SK-N-SH (cell line): ENCODE measurements around the gene DGKD. TPM values are rescaled to one million over a fixed set of nuclear protein-coding genes. Genes with fewer than 3 reads are reported as not detected.

ENCODE experiments used
- CTCF ChIA-PET: fragments of 300-600, 350-600 bp; formaldehyde crosslinking; extraction: SDS; loops from one replicate; lab custom pipeline; 2021; lab: Yijun Ruan, JAX
- POLR2A ChIA-PET: fragments of 350-600 bp; sonication (Branson Sonifier 250); formaldehyde crosslinking; extraction: SDS; loops from one replicate; lab custom pipeline; 2020; ENCODE audit warnings: antibody characterized with exemption, inconsistent platforms; lab: Yijun Ruan, JAX
- DNase-seq: peaks from one replicate; pipeline ENCODE4 v3.0.0; 2012
- H2AFZ ChIP-seq: fragments of 200-600 bp; sonication (generic); 2 replicates; pipeline ENCODE4 v1.8.1; 2016; ENCODE audit warnings: antibody characterized with exemption, mild to moderate bottlenecking, low read depth
- H3F3A ChIP-seq: fragments of 200-600 bp; sonication (generic); replicated peaks from 2 replicates; pipeline ENCODE3; 2016; ENCODE audit warnings: antibody characterized with exemption, mild to moderate bottlenecking; ENCODE audit not compliant: insufficient read depth
- H3K27ac ChIP-seq, 2 experiments: fragments of 200-500 bp in 1 of 2; fragments of 200-600 bp in 1 of 2; sonication (Bioruptor generic) in 1 of 2; sonication (generic), shearing (Covaris generic) in 1 of 2; 2 replicates each; pipeline versions ENCODE4 v1.5.1 to v1.6.1; 2014 to 2016; ENCODE audit warnings: low read depth in 2 of 2, inconsistent platforms in 1 of 2, low read length in 1 of 2, mild to moderate bottlenecking in 1 of 2, mixed read lengths in 1 of 2
- H3K27me3 ChIP-seq: fragments of 200-600 bp; sonication (generic), shearing (Covaris generic); 2 replicates; pipeline ENCODE4 v1.6.1; 2016; ENCODE audit warnings: mixed run types; ENCODE audit not compliant: insufficient read depth
- H3K36me3 ChIP-seq, 2 experiments: fragments of 200-500 bp in 1 of 2; fragments of 200-600 bp in 1 of 2; sonication (Bioruptor generic) in 1 of 2; sonication (generic) in 1 of 2; replicated peaks in 1 of 2; 2 replicates each; pipeline versions ENCODE3 to v1.5.1; 2014 to 2016; ENCODE audit warnings: low read length in 1 of 2, mild to moderate bottlenecking in 1 of 2; ENCODE audit not compliant: insufficient read depth in 2 of 2, control insufficient read depth in 1 of 2
- H3K4me1 ChIP-seq, 2 experiments: fragments of 200-500 bp in 1 of 2; fragments of 200-600 bp in 1 of 2; sonication (Bioruptor generic) in 1 of 2; sonication (generic), shearing (Covaris generic) in 1 of 2; 2 replicates each; pipeline versions ENCODE4 v1.5.1 to v1.6.1; 2014 to 2016; ENCODE audit warnings: low read depth in 1 of 2, low read length in 1 of 2, mixed run types in 1 of 2; ENCODE audit not compliant: insufficient read depth in 2 of 2, control insufficient read depth in 1 of 2
- H3K4me2 ChIP-seq: fragments of 200-600 bp; sonication (generic), shearing (Covaris generic); 2 replicates; pipeline ENCODE4 v1.6.1; 2017; ENCODE audit warnings: mixed run types
- H3K4me3 ChIP-seq, 2 experiments: fragments of 200-500 bp in 1 of 2; fragments of 200-600 bp in 1 of 2; sonication (Bioruptor generic) in 1 of 2; sonication (generic), shearing (Covaris generic) in 1 of 2; 2 replicates each; pipeline versions ENCODE4 v1.5.1 to v1.8.1; 2014 to 2016; ENCODE audit warnings: low read depth in 2 of 2, inconsistent platforms in 1 of 2, low read length in 1 of 2, mild to moderate bottlenecking in 1 of 2, mixed read lengths in 1 of 2, moderate library complexity in 1 of 2
- H3K79me2 ChIP-seq: fragments of 200-600 bp; sonication (generic); 2 replicates; pipeline ENCODE4 v1.8.1; 2017; ENCODE audit warnings: mild to moderate bottlenecking; ENCODE audit not compliant: insufficient read depth
- H3K9ac ChIP-seq: fragments of 200-600 bp; sonication (generic); 2 replicates; pipeline ENCODE4 v1.6.1; 2017; ENCODE audit warnings: mixed run types
- H3K9me2 ChIP-seq: fragments of 200-600 bp; sonication (generic); 2 replicates; pipeline ENCODE4 v1.6.1; 2017; ENCODE audit warnings: mixed run types
- H3K9me3 ChIP-seq: fragments of 200-600 bp; sonication (generic); 2 replicates; pipeline ENCODE4 v1.6.1; 2017; ENCODE audit warnings: mixed run types, mild to moderate bottlenecking, moderate library complexity
- H4K20me1 ChIP-seq: fragments of 200-600 bp; sonication (generic); 2 replicates; pipeline ENCODE4 v1.6.1; 2017; ENCODE audit warnings: mild to moderate bottlenecking, mixed run types; ENCODE audit not compliant: insufficient read depth
- CTCF ChIP-seq: fragments of 200-600 bp; sonication (generic); IDR thresholded peaks from 2 replicates; pipeline ENCODE4 v1.6.1; 2017; ENCODE audit warnings: antibody characterized with exemption, mild to moderate bottlenecking, moderate library complexity
- ELF1 ChIP-seq: IDR thresholded peaks from 2 replicates; pipeline ENCODE4 v1.4.0; 2012
- EP300 ChIP-seq, 2 experiments: IDR thresholded peaks; 2 replicates each; pipeline versions ENCODE4 v1.4.0 to v1.6.1; 2012; ENCODE audit warnings: borderline replicate concordance in 1 of 2, low read depth in 1 of 2, low read length in 1 of 2
- FOSL2 ChIP-seq: IDR thresholded peaks from 2 replicates; pipeline ENCODE4 v1.4.0; 2012; ENCODE audit warnings: low read depth, mild to moderate bottlenecking, moderate library complexity, borderline replicate concordance
- FOXJ3 ChIP-seq: sonication (generic); formaldehyde crosslinking; IDR thresholded peaks from 2 replicates; pipeline ENCODE4 v1.5.1; 2020; ENCODE audit warnings: mild to moderate bottlenecking, missing genetic modification reagents
- FOXM1 ChIP-seq: IDR thresholded peaks from 2 replicates; pipeline ENCODE4 v1.4.0; 2012; ENCODE audit warnings: low read depth, mild to moderate bottlenecking
- GABPA ChIP-seq: IDR thresholded peaks from 2 replicates; pipeline ENCODE4 v1.4.0; 2012; ENCODE audit warnings: low read depth, mild to moderate bottlenecking
- GATA2 ChIP-seq: sonication (generic); formaldehyde crosslinking; IDR thresholded peaks from 2 replicates; pipeline ENCODE4 v1.5.0; 2020; ENCODE audit warnings: mild to moderate bottlenecking, missing genetic modification reagents
- IRF3 ChIP-seq: fragments of 150-350 bp; IDR thresholded peaks from 2 replicates; pipeline ENCODE4 v1.6.1; 2016; ENCODE audit warnings: mild to moderate bottlenecking, low read depth, low read length
- JUND ChIP-seq: IDR thresholded peaks from 2 replicates; pipeline ENCODE4 v1.4.0; 2012
- MXI1 ChIP-seq: IDR thresholded peaks from 2 replicates; pipeline ENCODE4 v1.6.1; 2012; ENCODE audit warnings: mild to moderate bottlenecking, low read depth, low read length, improper control_type of control experiment
- PBX3 ChIP-seq: IDR thresholded peaks from 2 replicates; pipeline ENCODE4; 2012
- RAD21 ChIP-seq: IDR thresholded peaks from 2 replicates; pipeline ENCODE4 v1.6.1; 2012; ENCODE audit warnings: mild to moderate bottlenecking, low read length
- RCOR1 ChIP-seq: fragments of 150-350 bp; IDR thresholded peaks from 2 replicates; pipeline ENCODE4 v1.6.1; 2017; ENCODE audit warnings: antibody characterized with exemption, low read length
- RFX5 ChIP-seq: IDR thresholded peaks from 2 replicates; pipeline ENCODE4 v1.6.1; 2012; ENCODE audit warnings: mild to moderate bottlenecking, improper control_type of control experiment, low read length
- SMC3 ChIP-seq: IDR thresholded peaks from 2 replicates; pipeline ENCODE4 v1.6.1; 2012; ENCODE audit warnings: low read depth, low read length, improper control_type of control experiment
- TCF12 ChIP-seq: IDR thresholded peaks from 2 replicates; pipeline ENCODE4 v1.4.0; 2012
- TEAD4 ChIP-seq: IDR thresholded peaks from 2 replicates; pipeline ENCODE4 v1.4.0; 2012; ENCODE audit warnings: mild to moderate bottlenecking, borderline replicate concordance; ENCODE audit not compliant: insufficient read depth
- USF1 ChIP-seq: IDR thresholded peaks from 2 replicates; pipeline ENCODE4 v1.4.0; 2012; ENCODE audit warnings: low read depth, borderline replicate concordance
- WGBS: methylation state at CpG from one replicate; pipeline ENCODE4 v1.1.6; 2017; ENCODE audit warnings: low lambda C conversion rate; 5-methylcytosine and 5-hydroxymethylcytosine counted together
- polyA plus RNA-seq, 3 experiments: library from polyadenylated mRNA; depleted of rRNA; stranded (reverse); fragments of >200 nt; gene quantifications; 2 replicates each; pipeline ENCODE4 v1.2.3, GENCODE V29; 2012

The DGKD gene
- polyA plus RNA-seq, 1 of the 3 experiments (the other 2 are of a cell fraction), result 21.7 TPM

GRCh38 chr2:233329489-233330135, 24.7 kb upstream of the DGKD start:
- no peak for DNase-seq
- H3K36me3 ChIP-seq, result no peaks in the 10 kb centered on the region
- no peak overlapping the region for H3K27ac ChIP-seq
- no peak overlapping the region for H3K4me2 ChIP-seq
- no peaks in the 10 kb centered on the region for H3K79me2 ChIP-seq
- H4K20me1 ChIP-seq, result no peaks in the 10 kb centered on the region
- 88% methylated on average over 5 of the region's 7 CpGs for WGBS
- H3K27me3 ChIP-seq, result no peaks in the 10 kb centered on the region
- H3K4me3 ChIP-seq, result no peak overlapping the region
- H3K9me3 ChIP-seq, result no peaks in the 10 kb centered on the region
- no peaks in the 10 kb centered on the region for H3F3A ChIP-seq
- ChIA-PET CTCF (no interaction called here), POLR2A (no interaction called here)
- peaks cover 0 to 7% of the 10 kb centered on the region in 2 experiments; a peak in 2 of 4 replicates for H3K4me1 ChIP-seq
- peak; percentile 14; the same call in 1 of the 2 replicates for TF ChIP-seq TCF12
- no peak for TF ChIP-seq EP300 (IDR thresholded peaks at IDR 0.05; ENCODE audit: borderline replicate concordance in 1 of 2, low read depth in 1 of 2, low read length in 1 of 2)
- no peak overlapping the region for H2AFZ ChIP-seq
- H3K9ac ChIP-seq, result no peak overlapping the region
- H3K9me2 ChIP-seq, result no peaks in the 10 kb centered on the region

- POLR2A ChIA-PET, result no interaction called here
- WGBS, result 91% methylated on average over 15 of the region's 15 CpGs
Measured at GRCh38 chr2:233331536-233331935, 22.8 kb upstream of the DGKD start.

More at GRCh38 chr2:233331536-233331935, 22.8 kb upstream of the DGKD start:
- Histone ChIP-seq H3F3A (no peaks in the 10 kb centered on the region), H3K27ac (no peak overlapping the region), H3K27me3 (no peaks in the 10 kb centered on the region), H3K79me2 (no peaks in the 10 kb centered on the region)
- TF ChIP-seq MXI1 (no peak), USF1 (no peak), GABPA (no peak), RAD21 (no peak), FOXJ3 (CRISPR knock-in tag) (no peak), SMC3 (no peak), ELF1 (no peak), FOXM1 (no peak), RCOR1 (no peak), TEAD4 (no peak), IRF3 (no peak), JUND (no peak), RFX5 (no peak), FOSL2 (no peak), CTCF (no peak), PBX3 (no peak), GATA2 (no peak)
- TF ChIP-seq, all 33 proteins: peak for 0
- Histone ChIP-seq H2AFZ (no peak overlapping the region), H3K4me1 (peaks cover 0 to 7% of the 10 kb centered on the region in 2 experiments; a peak in 2 of 4 replicates), H3K9me2 (no peaks in the 10 kb centered on the region), H3K9ac (no peak overlapping the region), H3K9me3 (no peaks in the 10 kb centered on the region), H3K36me3 (no peaks in the 10 kb centered on the region), H4K20me1 (no peaks in the 10 kb centered on the region), H3K4me3 (no peak overlapping the region), H3K4me2 (no peak overlapping the region)
- CTCF ChIA-PET, result no interaction called here
- DNase-seq, result no peak
